Measurements from ENCODE around the gene ASB1. TPM values are rescaled to one million over a fixed set of nuclear protein-coding genes. Genes with fewer than 3 reads are reported as not detected.
A peak's percentile ranks its signal among the peaks of the same experiment; 100 is the strongest.

The ASB1 gene
- total RNA-seq, 1 donor from 2014 or later: 33.9 TPM

DNA sequence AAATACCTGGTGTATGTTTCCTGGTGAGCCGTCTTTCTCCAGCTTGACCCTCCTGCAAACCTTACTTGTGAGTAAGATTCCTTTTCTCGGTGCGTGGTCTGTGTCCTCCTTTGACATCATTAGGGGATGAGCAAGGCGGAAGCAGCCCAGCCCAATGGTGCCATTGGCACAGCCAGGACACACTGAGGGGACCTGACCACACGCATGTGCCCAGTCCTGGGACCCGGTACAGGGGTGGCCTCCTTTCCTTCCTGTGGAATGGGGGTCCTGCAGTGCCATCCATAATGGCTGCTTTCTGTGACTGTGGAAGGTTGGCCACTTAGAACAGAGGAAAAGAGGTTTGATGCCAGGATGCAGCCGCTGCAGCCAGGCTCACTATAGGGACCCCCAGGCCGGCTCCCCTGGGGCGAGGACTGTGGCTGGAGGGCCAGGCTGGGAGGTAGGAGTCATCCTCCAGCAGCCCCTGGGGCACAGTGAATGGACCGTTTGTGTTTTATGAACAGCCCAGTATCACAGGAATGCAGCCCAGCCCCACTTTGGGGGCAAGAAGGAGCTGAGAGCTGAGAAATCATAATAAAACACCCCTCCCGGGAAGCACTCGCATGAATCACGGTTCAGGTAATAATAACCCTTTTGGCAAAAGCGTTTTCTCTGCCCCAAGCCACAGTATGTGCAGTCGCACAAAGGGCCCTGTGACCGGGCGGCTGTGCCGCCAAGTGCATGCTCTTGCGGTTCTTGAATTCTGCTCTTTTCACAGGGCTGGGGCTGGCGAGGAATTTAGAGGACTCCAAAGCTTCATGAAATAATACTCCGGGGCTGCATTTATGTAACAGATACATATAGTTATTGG, 73.2 kb downstream of the ASB1 start:
- no peaks in the 10 kb centered on the region for H3K36me3 Mint-ChIP-seq (ENCODE audit: unreplicated experiment)
- no peaks in the 10 kb centered on the region for H3K9me3 Mint-ChIP-seq (ENCODE audit: unreplicated experiment)
- no peaks in the 10 kb centered on the region for H3K27me3 Mint-ChIP-seq (ENCODE audit: unreplicated experiment)
- H3K4me1 Mint-ChIP-seq (ENCODE audit: unreplicated experiment): no peaks in the 10 kb centered on the region
- no peak overlapping the region for H3K4me3 Mint-ChIP-seq (ENCODE audit: unreplicated experiment)
- TF ChIP-seq CTCF (IDR thresholded peaks at IDR 0.05): no peak
- peak; percentile 78 for DNase-seq (ENCODE audit: extremely low spot score, unreplicated experiment)
- no peak overlapping the region for H3K27ac Mint-ChIP-seq (ENCODE audit: unreplicated experiment)

DNA sequence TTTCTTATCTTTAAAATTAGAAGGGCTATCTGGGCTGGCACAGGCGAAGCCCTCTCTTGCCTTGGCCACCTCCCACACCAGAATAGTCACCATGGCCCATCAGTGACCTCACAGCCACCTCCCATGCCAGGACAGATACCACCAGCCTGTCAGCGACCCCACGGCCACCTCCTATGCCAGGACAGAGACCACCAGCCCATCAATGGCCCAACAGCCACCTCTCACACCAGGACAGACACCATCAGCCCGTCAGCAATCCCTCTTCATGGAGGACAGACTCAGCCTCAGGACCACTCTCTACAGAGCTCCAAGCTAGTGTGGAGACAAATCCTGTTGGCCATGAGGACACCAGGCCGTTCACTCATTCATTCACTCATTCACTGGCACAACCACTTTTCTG, 74.6 kb downstream of the ASB1 start:
- no peaks in the 10 kb centered on the region for H3K27me3 Mint-ChIP-seq (ENCODE audit: unreplicated experiment)
- H3K9me3 Mint-ChIP-seq (ENCODE audit: unreplicated experiment): no peaks in the 10 kb centered on the region
- no peak overlapping the region for H3K27ac Mint-ChIP-seq (ENCODE audit: unreplicated experiment)
- H3K4me1 Mint-ChIP-seq (ENCODE audit: unreplicated experiment): no peaks in the 10 kb centered on the region
- DNase-seq (ENCODE audit: extremely low spot score, unreplicated experiment): peak; percentile 73
- H3K36me3 Mint-ChIP-seq (ENCODE audit: unreplicated experiment): peaks cover 3% of the 10 kb centered on the region
- H3K4me3 Mint-ChIP-seq (ENCODE audit: unreplicated experiment): no peak overlapping the region
- no peak for TF ChIP-seq CTCF (IDR thresholded peaks at IDR 0.05)

Other genes with a start within 250 kb of the ASB1 start
- gene ILKAP, start 223.2 kb upstream of the ASB1 start, total RNA-seq: 34.1 and 37.2 TPM in 2 replicates
- gene HES6, start 186.9 kb upstream of the ASB1 start, total RNA-seq: 6.2 and 6.5 TPM in 2 replicates
- 3.7 and 5.7 TPM in 2 replicates for gene PER2, start 138.3 kb upstream of the ASB1 start, total RNA-seq
- gene TRAF3IP1, start 106.4 kb upstream of the ASB1 start, total RNA-seq: 17.3 and 19.4 TPM in 2 replicates

All from osteocyte (in vitro differentiated cells).